Activated naive CD4-positive, alpha-beta T cell treated with anti-CD3 and anti-CD28 coated beads, Interleukin-2, amount 50 U/mL, for 24 hours (primary cell): ENCODE measurements around the gene RNFT1.
A peak's percentile ranks its signal among the peaks of the same experiment; 100 is the strongest.
"Not testable (repeated sequence)": the region's sequence is repeated elsewhere in the genome, so short reads cannot be mapped to it uniquely, and the experiment has no call there.

Source experiments
- H3K27ac Mint-ChIP-seq: one replicate; pipeline ENCODE4 v1.8.0; 2021; ENCODE audit warnings: mild to moderate bottlenecking, mixed read lengths
- H3K27me3 Mint-ChIP-seq: one replicate; pipeline ENCODE4 v1.8.0; 2021; ENCODE audit warnings: mixed read lengths
- H3K36me3 Mint-ChIP-seq: one replicate; pipeline ENCODE4 v1.8.0; 2021; ENCODE audit warnings: mixed read lengths
- H3K4me1 Mint-ChIP-seq: one replicate; pipeline ENCODE4 v1.8.0; 2021; ENCODE audit warnings: mixed read lengths
- H3K4me3 Mint-ChIP-seq: one replicate; pipeline ENCODE4 v1.8.0; 2021; ENCODE audit warnings: mild to moderate bottlenecking, mixed read lengths
- H3K9me3 Mint-ChIP-seq: one replicate; pipeline ENCODE4 v1.8.0; 2021; ENCODE audit warnings: mixed read lengths

RNFT1 gene

DNA sequence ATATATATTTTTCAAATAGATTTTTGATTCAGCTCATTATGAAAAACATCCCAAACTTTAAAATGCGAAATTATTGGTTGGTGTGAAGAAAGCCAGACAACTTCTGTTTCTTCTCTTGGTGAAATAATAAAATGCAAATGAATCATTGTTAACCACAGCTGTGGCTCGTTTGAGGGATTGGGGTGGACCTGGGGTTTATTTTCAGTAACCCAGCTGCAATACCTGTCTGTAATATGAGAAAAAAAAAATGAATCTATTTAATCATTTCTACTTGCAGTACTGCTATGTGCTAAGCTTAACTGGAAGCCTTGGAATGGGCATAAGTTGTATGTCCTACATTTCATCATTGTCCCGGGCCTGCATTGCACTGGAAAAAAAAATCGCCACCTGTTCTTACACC lies 17.2 kb downstream of the RNFT1 start:
- H3K4me3 Mint-ChIP-seq: not testable (repeated sequence)
- peaks cover 19% of the 10 kb centered on the region for H3K36me3 Mint-ChIP-seq

GRCh38 chr17:59946433-59946832 lies 18.1 kb downstream of the RNFT1 start:
- not testable (repeated sequence) for H3K4me3 Mint-ChIP-seq, H3K9me3 Mint-ChIP-seq, H3K27me3 Mint-ChIP-seq
- H3K27ac Mint-ChIP-seq: peak overlapping the region; percentile 75
- peaks cover 21% of the 10 kb centered on the region for H3K36me3 Mint-ChIP-seq
- H3K4me1 Mint-ChIP-seq: peaks cover 31% of the 10 kb centered on the region

More for the DNA sequence above, 17.2 kb downstream of the RNFT1 start:
- peaks cover 30% of the 10 kb centered on the region for H3K4me1 Mint-ChIP-seq
- H3K9me3 Mint-ChIP-seq, H3K27me3 Mint-ChIP-seq: not testable (repeated sequence)
- peak overlapping the region; percentile 80 for H3K27ac Mint-ChIP-seq

- Mint-ChIP-seq H3K27me3 (no peaks in the 10 kb centered on the region), H3K36me3 (peaks cover 20% of the 10 kb centered on the region), H3K4me1 (peaks cover 39% of the 10 kb centered on the region), H3K4me3 (peak overlapping the region; percentile 60), H3K27ac (peak overlapping the region; percentile 96), H3K9me3 (no peaks in the 10 kb centered on the region)
These were observed 23.4 kb downstream of the RNFT1 start for GRCh38 chr17:59941131-59941530.

GRCh38 chr17:59940697-59941096 lies 23.8 kb downstream of the RNFT1 start:
- Mint-ChIP-seq H3K4me1 (peaks cover 35% of the 10 kb centered on the region), H3K4me3 (peak overlapping the region; percentile 7), H3K27ac (peak overlapping the region; percentile 96), H3K36me3 (peaks cover 17% of the 10 kb centered on the region)
- H3K27me3 Mint-ChIP-seq, H3K9me3 Mint-ChIP-seq: not testable (repeated sequence)

- not testable (repeated sequence) for H3K27me3 Mint-ChIP-seq, H3K4me1 Mint-ChIP-seq, H3K4me3 Mint-ChIP-seq, H3K9me3 Mint-ChIP-seq
- peaks cover 16% of the 10 kb centered on the region for H3K36me3 Mint-ChIP-seq
- peak overlapping the region; percentile 41 for H3K27ac Mint-ChIP-seq
These were observed 31.2 kb downstream of the RNFT1 start for GRCh38 chr17:59933317-59933716.

DNA sequence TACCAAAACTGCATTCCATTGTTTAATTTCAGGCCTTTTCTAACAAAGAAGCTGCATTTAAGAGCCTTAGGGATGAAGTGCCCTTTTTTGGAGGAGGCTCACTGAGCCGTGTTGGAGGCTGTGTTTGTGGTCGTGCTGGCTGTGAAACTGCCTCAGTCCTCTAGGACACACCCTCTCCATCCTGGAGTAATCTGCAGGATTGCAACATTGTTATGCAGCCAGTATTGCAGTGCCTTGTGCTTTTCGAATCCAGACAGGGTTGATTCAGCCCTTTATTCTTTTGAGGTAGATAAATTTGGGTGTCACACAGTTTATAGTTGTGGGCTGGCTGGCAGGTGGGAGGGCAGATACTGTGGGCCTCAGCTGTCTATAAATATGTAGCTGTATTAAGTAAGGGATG lies 33.8 kb downstream of the RNFT1 start:
- H3K9me3 Mint-ChIP-seq, H3K4me1 Mint-ChIP-seq, H3K4me3 Mint-ChIP-seq, H3K27ac Mint-ChIP-seq, H3K27me3 Mint-ChIP-seq: not testable (repeated sequence)
- H3K36me3 Mint-ChIP-seq: peaks cover 17% of the 10 kb centered on the region

DNA sequence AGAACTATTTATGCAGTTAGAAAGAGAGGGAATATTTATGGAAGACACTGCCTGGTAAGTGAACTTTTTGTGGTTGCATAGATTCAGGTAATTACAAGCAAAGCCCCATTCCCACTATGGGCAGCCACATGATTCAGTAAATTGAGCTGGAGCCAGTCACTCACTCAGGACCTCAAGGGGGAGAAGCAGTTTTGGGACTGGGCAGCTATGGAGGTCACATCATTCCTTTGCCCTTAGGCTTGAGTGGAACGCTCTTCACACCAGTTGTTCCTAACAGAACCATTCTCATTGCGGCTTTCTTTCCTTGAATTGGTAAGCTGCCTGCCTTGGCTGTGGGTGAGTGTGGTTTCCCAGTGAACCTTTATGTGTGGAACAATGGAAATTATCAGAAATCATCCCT lies 34.4 kb downstream of the RNFT1 start:
- H3K27me3 Mint-ChIP-seq, H3K9me3 Mint-ChIP-seq, H3K4me3 Mint-ChIP-seq, H3K4me1 Mint-ChIP-seq: not testable (repeated sequence)
- Mint-ChIP-seq H3K36me3 (peaks cover 23% of the 10 kb centered on the region), H3K27ac (peak overlapping the region; percentile 46)

DNA sequence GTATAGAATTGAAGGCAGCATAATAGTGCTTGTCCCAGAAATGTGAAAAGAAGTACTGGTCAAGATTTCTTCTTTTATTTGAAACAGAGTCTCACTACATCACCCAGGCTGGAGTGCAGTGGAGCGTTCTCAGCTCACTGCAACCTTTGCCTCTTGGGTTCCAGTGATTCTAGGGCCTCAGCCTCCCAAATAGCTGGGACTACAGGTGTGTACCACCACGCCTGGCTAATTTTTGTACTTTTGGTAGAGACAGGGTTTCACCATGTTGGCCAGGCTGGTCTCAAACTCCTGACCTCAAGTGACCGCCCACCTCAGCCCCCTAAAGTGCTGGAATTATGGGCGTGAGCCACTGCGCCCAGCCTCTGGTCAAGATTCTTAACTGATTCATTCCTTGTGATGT lies 43.9 kb downstream of the RNFT1 start:
- not testable (repeated sequence) for H3K9me3 Mint-ChIP-seq, H3K27ac Mint-ChIP-seq, H3K27me3 Mint-ChIP-seq, H3K4me3 Mint-ChIP-seq, H3K4me1 Mint-ChIP-seq
- H3K36me3 Mint-ChIP-seq: peaks cover 21% of the 10 kb centered on the region

DNA sequence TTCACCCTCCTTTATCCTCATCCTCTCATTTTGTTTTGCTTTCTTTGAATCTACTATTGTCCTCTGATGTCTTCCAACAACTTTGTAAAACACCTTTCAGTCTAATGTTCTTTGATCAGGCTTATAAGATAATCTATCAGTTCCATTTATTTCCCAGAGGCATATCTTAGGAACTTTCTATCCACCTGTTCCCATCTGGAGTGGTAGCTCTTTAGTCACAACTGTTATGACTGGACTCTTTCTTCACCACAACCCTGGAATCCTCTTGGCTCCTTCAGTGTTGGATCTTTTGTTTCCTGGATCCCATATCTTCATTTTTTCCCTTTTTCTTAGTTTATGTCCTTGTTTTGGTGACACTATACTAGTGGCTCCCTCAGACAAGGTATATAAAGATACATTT lies 48.1 kb downstream of the RNFT1 start:
- Mint-ChIP-seq H3K9me3 (no peaks in the 10 kb centered on the region), H3K27ac (no peak overlapping the region), H3K27me3 (no peaks in the 10 kb centered on the region), H3K4me1 (peaks cover 6% of the 10 kb centered on the region), H3K36me3 (peaks cover 18% of the 10 kb centered on the region), H3K4me3 (no peak overlapping the region)

DNA sequence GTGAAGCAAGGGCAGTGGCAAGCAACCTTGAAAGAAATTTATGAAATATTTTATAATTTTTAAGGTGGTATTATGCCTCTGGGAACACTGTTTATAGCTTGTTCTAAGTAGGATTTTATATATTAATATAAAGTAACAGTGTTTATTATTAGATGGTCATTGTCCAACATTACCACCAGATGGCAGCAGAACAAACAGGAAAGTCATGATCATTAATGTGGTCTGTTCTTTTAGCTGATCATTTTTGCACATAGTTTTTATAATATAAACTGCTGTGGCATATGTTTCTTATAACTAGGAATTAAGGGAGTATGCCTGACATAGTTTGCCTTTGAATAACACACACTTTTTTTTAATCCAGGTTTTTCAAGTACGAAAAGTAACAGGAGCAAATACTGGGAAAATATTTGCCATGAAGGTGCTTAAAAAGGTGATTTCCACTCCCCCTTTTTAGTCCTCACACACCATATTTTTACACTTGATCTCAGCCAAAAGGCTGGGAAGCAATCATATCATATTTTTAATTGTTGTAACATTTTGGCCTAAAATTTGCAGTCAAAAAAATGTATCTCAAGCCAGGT lies 50.2 kb downstream of the RNFT1 start:
- peaks cover 14% of the 10 kb centered on the region for H3K36me3 Mint-ChIP-seq
- H3K4me3 Mint-ChIP-seq: no peak overlapping the region
- no peaks in the 10 kb centered on the region for H3K9me3 Mint-ChIP-seq
- no peak overlapping the region for H3K27ac Mint-ChIP-seq
- peaks cover 6% of the 10 kb centered on the region for H3K4me1 Mint-ChIP-seq
- H3K27me3 Mint-ChIP-seq: no peaks in the 10 kb centered on the region

DNA sequence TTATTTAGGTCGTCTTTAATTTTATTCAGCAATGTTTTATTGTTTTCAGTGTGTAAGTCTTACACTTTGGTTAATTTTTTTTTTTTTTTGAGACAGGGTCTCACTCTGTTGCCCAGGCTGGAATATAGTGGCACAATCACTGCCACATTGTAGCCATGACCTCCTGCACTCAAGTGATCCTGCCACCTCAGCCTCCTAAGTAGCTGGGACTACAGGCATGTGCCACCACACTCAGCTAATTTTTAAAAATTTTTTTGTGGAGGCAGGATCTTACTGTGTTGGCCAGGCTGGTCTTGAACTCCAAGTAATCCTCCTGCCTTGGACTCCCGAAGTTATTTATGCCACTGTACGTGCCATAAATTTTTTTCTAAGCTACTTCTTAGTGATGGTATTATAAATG lies 57.1 kb downstream of the RNFT1 start:
- Mint-ChIP-seq H3K9me3 (no peaks in the 10 kb centered on the region), H3K27me3 (no peaks in the 10 kb centered on the region), H3K4me1 (peaks cover 21% of the 10 kb centered on the region), H3K36me3 (peaks cover 3% of the 10 kb centered on the region), H3K4me3 (no peak overlapping the region), H3K27ac (no peak overlapping the region)

- no peak overlapping the region for H3K4me3 Mint-ChIP-seq
- H3K4me1 Mint-ChIP-seq: peaks cover 38% of the 10 kb centered on the region
- peak overlapping the region; percentile 87 for H3K27ac Mint-ChIP-seq
- no peaks in the 10 kb centered on the region for H3K9me3 Mint-ChIP-seq
- H3K36me3 Mint-ChIP-seq: peaks cover 2% of the 10 kb centered on the region
- no peaks in the 10 kb centered on the region for H3K27me3 Mint-ChIP-seq
These were observed 61.1 kb downstream of the RNFT1 start for GRCh38 chr17:59903455-59903854.
